Measurements from ENCODE around the gene TASP1.

- TF ChIP-seq CTCF (IDR thresholded peaks at IDR 0.05) (no peak), POLR2A (IDR thresholded peaks at IDR 0.05) (no peak), EP300 (IDR thresholded peaks at IDR 0.05) (no peak), POLR2AphosphoS5 (IDR thresholded peaks at IDR 0.05) (no peak)
These were observed 57.3 kb downstream of the TASP1 start for GRCh38 chr20:13581451-13581850.
